Mesodermal cell (in vitro differentiated cells): Measurements from ENCODE around the gene CLASP1.

Experiments used
- H3K27ac ChIP-seq: 2 replicates; pipeline ENCODE4 v1.7.0; 2013; ENCODE audit warnings: mild to moderate bottlenecking, low read depth, low read length, moderate library complexity; ENCODE audit not compliant: severe bottlenecking
- H3K36me3 ChIP-seq: 2 replicates; pipeline ENCODE4 v1.7.1; 2013; ENCODE audit warnings: mild to moderate bottlenecking, low read length, moderate library complexity; ENCODE audit not compliant: control insufficient read depth, insufficient read depth
- H3K4me1 ChIP-seq: one replicate; pipeline ENCODE4 v1.7.1; 2013; ENCODE audit warnings: mild to moderate bottlenecking, low read length; ENCODE audit not compliant: insufficient read depth, control insufficient read depth, poor library complexity, severe bottlenecking
- H3K4me3 ChIP-seq: 2 replicates; pipeline ENCODE4 v1.7.0; 2013; ENCODE audit warnings: low read length, control low read depth, mild to moderate bottlenecking; ENCODE audit not compliant: insufficient read depth, poor library complexity, severe bottlenecking; ENCODE audit errors: extremely low read depth
- H3K9me3 ChIP-seq: 2 replicates; pipeline ENCODE4 v1.7.1; 2013; ENCODE audit warnings: mild to moderate bottlenecking, low read length, moderate library complexity; ENCODE audit not compliant: control insufficient read depth
- WGBS, 2 experiments: methylation state at CpG; one replicate each; pipeline ENCODE4 v1.1.5; 2013; ENCODE audit warnings: missing lambda C conversion rate in 2 of 2; ENCODE audit not compliant: insufficient coverage in 2 of 2; 5-methylcytosine and 5-hydroxymethylcytosine counted together

CLASP1 gene

GRCh38 chr2:121521359-121521758 is 127.9 kb downstream of the CLASP1 start:
- H3K4me3 ChIP-seq = no peak overlapping the region
- 95 to 97% methylated on average over 7 to 8 of the region's 10 CpGs for WGBS, 2 experiments
- H3K4me1 ChIP-seq = peaks cover 2% of the 10 kb centered on the region
- no peak overlapping the region for H3K27ac ChIP-seq
- H3K36me3 ChIP-seq = peaks cover 37% of the 10 kb centered on the region
- no peaks in the 10 kb centered on the region for H3K9me3 ChIP-seq

- peaks cover 38% of the 10 kb centered on the region for H3K36me3 ChIP-seq
- peak overlapping the region; percentile 29 for H3K27ac ChIP-seq
- H3K4me3 ChIP-seq = no peak overlapping the region
- H3K4me1 ChIP-seq = peaks cover 2% of the 10 kb centered on the region
- WGBS, 2 experiments = 100% methylated on average over 3 of the region's 3 CpGs; no CpG with 5 or more reads in 1 of the 2 experiments
- H3K9me3 ChIP-seq = no peaks in the 10 kb centered on the region
Measured at GRCh38 chr2:121520641-121520994, 128.6 kb downstream of the CLASP1 start.

- Histone ChIP-seq H3K4me3 (no peak overlapping the region), H3K36me3 (peaks cover 40% of the 10 kb centered on the region), H3K9me3 (no peaks in the 10 kb centered on the region), H3K4me1 (peaks cover 2% of the 10 kb centered on the region), H3K27ac (peak overlapping the region; percentile 57)
- WGBS, 2 experiments = 78 to 92% methylated on average over 1 to 3 of the region's 6 CpGs
Measured at GRCh38 chr2:121519732-121520640, 129.3 kb downstream of the CLASP1 start.

DNA sequence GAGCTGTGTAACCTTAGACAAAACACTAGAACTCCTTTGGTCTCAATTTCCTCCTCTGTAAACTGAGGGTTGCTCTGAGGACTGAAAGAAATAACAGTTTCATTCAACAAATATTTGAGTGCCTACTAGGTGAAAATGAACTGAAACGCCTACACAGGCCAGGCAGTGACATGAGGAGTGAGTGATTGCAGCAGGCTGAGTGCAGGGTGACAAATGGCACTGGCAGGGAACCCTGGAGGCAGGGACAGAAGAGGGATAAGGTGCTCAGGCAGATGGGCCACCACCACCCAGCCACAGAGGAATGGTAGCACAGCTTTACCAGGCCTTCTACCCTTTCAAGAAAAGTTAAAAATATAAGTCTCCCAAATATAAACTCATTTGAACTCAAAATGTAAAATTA is 130.1 kb downstream of the CLASP1 start:
- WGBS, 2 experiments = 78% methylated on average over 1 of the region's 1 CpG; no CpG with 5 or more reads in 1 of the 2 experiments

GRCh38 chr2:121513597-121514333 is 135.5 kb downstream of the CLASP1 start:
- Histone ChIP-seq H3K9me3 (no peaks in the 10 kb centered on the region), H3K4me3 (no peak overlapping the region), H3K36me3 (peaks cover 42% of the 10 kb centered on the region), H3K4me1 (no peaks in the 10 kb centered on the region), H3K27ac (no peak overlapping the region)
- WGBS, 2 experiments = 89 to 100% methylated on average over 1 to 3 of the region's 3 CpGs

More for the DNA sequence above, 130.1 kb downstream of the CLASP1 start:
- Histone ChIP-seq H3K4me1 (peaks cover 2% of the 10 kb centered on the region), H3K4me3 (no peak overlapping the region), H3K9me3 (no peaks in the 10 kb centered on the region), H3K36me3 (peaks cover 44% of the 10 kb centered on the region), H3K27ac (peak overlapping the region; percentile 51)

DNA sequence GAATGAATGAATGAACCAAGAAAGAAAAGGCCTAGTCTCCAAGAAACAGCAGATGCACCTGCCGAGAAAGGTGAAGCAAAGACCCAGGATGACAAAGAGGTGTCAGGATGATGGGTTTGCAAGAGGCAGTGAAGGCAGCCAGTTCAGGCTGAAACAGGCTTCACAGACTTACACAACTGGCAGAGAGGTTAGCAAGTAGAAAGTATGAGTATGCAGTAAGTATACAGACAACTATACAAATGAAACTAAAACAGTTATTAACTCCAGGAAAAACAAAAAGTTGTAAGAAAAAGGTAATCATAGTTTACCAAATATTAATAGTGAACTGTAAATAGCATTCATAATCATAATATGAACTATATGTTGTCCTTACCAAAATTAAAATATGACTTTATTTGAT is 138.4 kb downstream of the CLASP1 start:
- no peak overlapping the region for H3K4me3 ChIP-seq
- no peaks in the 10 kb centered on the region for H3K9me3 ChIP-seq
- peaks cover 37% of the 10 kb centered on the region for H3K36me3 ChIP-seq
- H3K27ac ChIP-seq = no peak overlapping the region
- 84 to 86% methylated on average over 1 of the region's 1 CpG for WGBS, 2 experiments
- H3K4me1 ChIP-seq = no peaks in the 10 kb centered on the region

GRCh38 chr2:121506621-121507020 is 142.6 kb downstream of the CLASP1 start:
- no peaks in the 10 kb centered on the region for H3K4me1 ChIP-seq
- no CpG with 5 or more reads among the region's 1 CpG for WGBS, 2 experiments
- no peak overlapping the region for H3K27ac ChIP-seq
- no peaks in the 10 kb centered on the region for H3K9me3 ChIP-seq
- no peak overlapping the region for H3K4me3 ChIP-seq
- peaks cover 44% of the 10 kb centered on the region for H3K36me3 ChIP-seq

- Histone ChIP-seq H3K27ac (no peak overlapping the region), H3K9me3 (no peaks in the 10 kb centered on the region), H3K4me3 (no peak overlapping the region), H3K36me3 (peaks cover 48% of the 10 kb centered on the region), H3K4me1 (no peaks in the 10 kb centered on the region)
- WGBS, 2 experiments = 94 to 96% methylated on average over 2 to 4 of the region's 4 CpGs
Measured at GRCh38 chr2:121505986-121506586, 143.2 kb downstream of the CLASP1 start.

GRCh38 chr2:121505005-121505404 is 144.3 kb downstream of the CLASP1 start:
- Histone ChIP-seq H3K36me3 (peaks cover 57% of the 10 kb centered on the region), H3K4me1 (no peaks in the 10 kb centered on the region), H3K9me3 (peaks cover under 1% of the 10 kb centered on the region), H3K27ac (no peak overlapping the region), H3K4me3 (no peak overlapping the region)
- WGBS, 2 experiments = 88 to 100% methylated on average over 1 to 2 of the region's 3 CpGs

GRCh38 chr2:121504316-121504715 is 144.9 kb downstream of the CLASP1 start:
- no peaks in the 10 kb centered on the region for H3K4me1 ChIP-seq
- peaks cover 60% of the 10 kb centered on the region for H3K36me3 ChIP-seq
- no peak overlapping the region for H3K4me3 ChIP-seq
- 92% methylated on average over 1 of the region's 2 CpGs; no CpG with 5 or more reads in 1 of the 2 experiments for WGBS, 2 experiments
- peaks cover 6% of the 10 kb centered on the region for H3K9me3 ChIP-seq
- H3K27ac ChIP-seq = no peak overlapping the region
